Measurements from ENCODE around the gene ABCG1. TPM values are rescaled to one million over a fixed set of nuclear protein-coding genes. Genes with fewer than 3 reads are reported as not detected.

ABCG1 gene
- total RNA-seq, 2 experiments from 2014 or later, result 12.2 to 13.2 TPM

DNA sequence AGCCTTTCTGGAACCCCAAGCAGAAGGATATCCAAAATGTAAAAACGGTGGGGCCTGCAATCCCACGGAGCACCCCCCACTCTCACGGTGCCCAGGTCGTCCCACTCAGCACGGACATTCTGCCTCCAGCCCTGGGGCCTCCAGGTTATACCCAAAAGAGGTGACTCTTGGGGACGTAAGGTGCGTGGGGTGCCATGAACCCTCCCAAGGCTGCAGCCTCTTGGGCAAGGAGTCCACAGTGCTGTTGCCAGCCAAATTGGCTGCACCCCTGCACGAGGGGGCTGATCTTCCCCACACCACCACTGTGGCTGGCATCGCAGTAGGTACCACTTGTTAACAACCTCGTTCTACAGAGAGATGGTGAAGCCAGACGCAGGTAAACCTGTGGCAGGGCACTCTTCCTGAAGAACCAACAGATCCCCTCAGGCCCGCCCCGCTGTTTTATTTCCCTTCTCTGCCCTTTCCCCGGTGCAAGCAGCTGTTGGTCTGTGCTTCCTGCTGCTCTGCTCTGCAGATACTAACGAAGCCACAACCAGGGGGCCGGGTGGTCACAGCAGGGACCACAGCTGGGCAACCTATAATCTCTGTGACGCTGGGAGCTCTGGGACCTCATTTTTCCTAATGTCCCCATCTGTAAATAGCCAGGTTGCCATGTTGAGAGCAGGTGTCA lies 87.6 kb downstream of the ABCG1 start:
- no peak overlapping the region for H3K27ac Mint-ChIP-seq
- no peaks in the 10 kb centered on the region for H3K36me3 Mint-ChIP-seq
- H3K4me3 Mint-ChIP-seq, result no peak overlapping the region
- ATAC-seq (ENCODE audit: low read depth) (no peak), DNase-seq (no peak)
- POLR2A ChIA-PET, result no interaction called here
- peaks cover 6% of the 10 kb centered on the region for H3K27me3 Mint-ChIP-seq
- peaks cover 12% of the 10 kb centered on the region for H3K4me1 Mint-ChIP-seq
- no peaks in the 10 kb centered on the region for H3K9me3 Mint-ChIP-seq

DNA sequence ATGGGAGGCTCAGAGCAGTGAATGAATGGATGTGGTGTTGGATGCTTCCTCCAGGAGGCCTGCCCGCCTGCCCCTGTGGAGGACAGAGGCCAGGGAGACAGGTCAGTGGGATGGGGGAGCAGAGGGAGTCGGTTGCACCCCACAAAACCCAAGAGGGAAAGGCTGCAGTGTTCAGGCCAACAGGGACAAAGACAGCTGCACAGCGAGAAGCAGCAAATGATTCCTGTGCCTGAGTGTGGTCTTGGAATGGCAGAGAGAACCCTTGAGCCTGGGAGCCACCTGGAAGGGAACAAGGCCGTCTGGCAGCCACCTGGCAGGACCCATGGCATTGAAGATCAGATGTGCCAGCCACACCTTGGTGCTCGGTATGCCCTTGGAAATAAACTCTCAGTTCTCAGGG lies 88.2 kb downstream of the ABCG1 start:
- H3K4me1 Mint-ChIP-seq, result peaks cover 12% of the 10 kb centered on the region
- no peak overlapping the region for H3K27ac Mint-ChIP-seq
- POLR2A ChIA-PET, result no interaction called here
- no peak overlapping the region for H3K4me3 Mint-ChIP-seq
- DNase-seq (no peak), ATAC-seq (ENCODE audit: low read depth) (no peak)
- no peaks in the 10 kb centered on the region for H3K9me3 Mint-ChIP-seq
- no peaks in the 10 kb centered on the region for H3K36me3 Mint-ChIP-seq
- H3K27me3 Mint-ChIP-seq, result peaks cover 6% of the 10 kb centered on the region

GRCh38 chr21:42308161-42308913 lies 89.4 kb downstream of the ABCG1 start:
- no peaks in the 10 kb centered on the region for H3K36me3 Mint-ChIP-seq
- H3K9me3 Mint-ChIP-seq, result no peaks in the 10 kb centered on the region
- peaks cover 12% of the 10 kb centered on the region for H3K4me1 Mint-ChIP-seq
- H3K27me3 Mint-ChIP-seq, result peaks cover 6% of the 10 kb centered on the region
- H3K27ac Mint-ChIP-seq, result no peak overlapping the region
- no peak overlapping the region for H3K4me3 Mint-ChIP-seq
- no peak for DNase-seq
- POLR2A ChIA-PET, result no interaction called here
- ATAC-seq (ENCODE audit: low read depth), result no peak

DNA sequence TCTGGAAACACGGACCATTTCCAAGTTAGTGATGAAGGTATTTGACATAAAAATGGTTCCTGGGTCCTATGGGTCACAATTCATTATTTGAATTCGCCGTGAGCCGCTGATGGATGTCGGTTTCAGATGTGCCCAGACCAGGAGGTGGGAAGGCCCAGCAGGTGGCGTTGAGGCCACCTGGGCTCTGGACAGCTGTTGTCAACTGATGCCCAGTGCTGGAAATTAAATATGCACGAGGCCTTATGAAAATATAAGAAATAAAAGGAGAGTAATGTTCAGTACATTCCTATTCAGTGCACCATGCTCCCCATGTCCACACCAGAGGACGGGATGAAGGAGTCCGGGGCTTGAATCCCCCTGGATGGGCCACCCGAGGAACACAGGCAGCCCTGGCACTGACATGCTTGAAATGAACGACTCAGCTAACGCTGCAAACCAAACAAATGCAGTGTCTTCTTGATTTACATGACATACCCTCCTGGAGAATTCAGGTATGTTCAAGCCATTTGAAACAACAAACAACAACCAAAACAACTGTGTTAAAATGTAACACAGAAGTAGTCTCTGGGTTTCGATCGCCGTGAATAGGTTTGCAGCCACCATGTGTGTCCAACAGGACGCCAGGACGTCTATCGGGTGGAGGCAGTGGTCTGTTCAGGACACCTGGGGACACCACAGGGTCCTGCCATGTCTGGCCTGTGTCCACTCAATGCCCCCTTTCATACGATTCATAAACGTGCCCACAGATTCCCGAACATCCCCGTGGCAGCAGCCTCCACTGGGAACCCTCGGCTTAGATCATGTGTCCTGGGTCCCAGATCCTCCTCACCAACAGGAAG lies 90.2 kb downstream of the ABCG1 start:
- ATAC-seq (ENCODE audit: low read depth), result no peak
- POLR2A ChIA-PET, result interaction anchor here (0.7 to 1.3 kb wide), 2 partner anchors 123 to 164 kb away, joined by 3 read pairs; no protein-coding TSS in a partner anchor
- DNase-seq, result no peak
- H3K27ac Mint-ChIP-seq, result no peak overlapping the region
- H3K4me3 Mint-ChIP-seq, result no peak overlapping the region
- peaks cover 6% of the 10 kb centered on the region for H3K27me3 Mint-ChIP-seq
- no peaks in the 10 kb centered on the region for H3K36me3 Mint-ChIP-seq
- peaks cover 12% of the 10 kb centered on the region for H3K4me1 Mint-ChIP-seq
- no peaks in the 10 kb centered on the region for H3K9me3 Mint-ChIP-seq

DNA sequence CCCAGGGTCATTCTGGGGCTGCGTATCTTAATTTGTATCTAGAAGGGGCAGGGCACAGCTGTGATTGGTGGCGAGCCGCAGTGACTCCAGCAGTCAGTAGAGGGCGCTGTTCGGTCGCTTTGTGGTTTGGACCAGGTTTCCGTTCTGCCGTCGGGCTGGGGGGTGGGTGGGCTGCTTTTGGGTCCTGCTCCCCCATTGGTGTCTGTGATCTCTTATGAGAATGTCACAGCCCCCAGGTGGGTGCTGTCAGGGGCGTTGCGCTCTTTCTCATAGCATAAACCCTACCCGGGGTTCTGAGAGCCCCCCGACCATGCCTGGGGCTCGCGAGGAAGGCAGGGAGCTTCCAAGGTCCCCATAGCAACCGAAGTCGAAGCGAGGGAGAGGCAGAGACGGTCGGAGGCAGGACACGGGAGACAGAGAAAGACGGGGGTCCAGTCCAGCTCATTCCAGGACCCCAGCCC lies 90.8 kb downstream of the ABCG1 start:
- no peak overlapping the region for H3K27ac Mint-ChIP-seq
- no peaks in the 10 kb centered on the region for H3K9me3 Mint-ChIP-seq
- H3K4me1 Mint-ChIP-seq, result peaks cover 12% of the 10 kb centered on the region
- ATAC-seq (ENCODE audit: low read depth) (peak; percentile 65), DNase-seq (peak; percentile 82)
- peaks cover 6% of the 10 kb centered on the region for H3K27me3 Mint-ChIP-seq
- POLR2A ChIA-PET, result interaction anchor here (0.7 to 1.3 kb wide), 2 partner anchors 123 to 164 kb away, joined by 3 read pairs; no protein-coding TSS in a partner anchor
- H3K4me3 Mint-ChIP-seq, result no peak overlapping the region
- no peaks in the 10 kb centered on the region for H3K36me3 Mint-ChIP-seq

DNA sequence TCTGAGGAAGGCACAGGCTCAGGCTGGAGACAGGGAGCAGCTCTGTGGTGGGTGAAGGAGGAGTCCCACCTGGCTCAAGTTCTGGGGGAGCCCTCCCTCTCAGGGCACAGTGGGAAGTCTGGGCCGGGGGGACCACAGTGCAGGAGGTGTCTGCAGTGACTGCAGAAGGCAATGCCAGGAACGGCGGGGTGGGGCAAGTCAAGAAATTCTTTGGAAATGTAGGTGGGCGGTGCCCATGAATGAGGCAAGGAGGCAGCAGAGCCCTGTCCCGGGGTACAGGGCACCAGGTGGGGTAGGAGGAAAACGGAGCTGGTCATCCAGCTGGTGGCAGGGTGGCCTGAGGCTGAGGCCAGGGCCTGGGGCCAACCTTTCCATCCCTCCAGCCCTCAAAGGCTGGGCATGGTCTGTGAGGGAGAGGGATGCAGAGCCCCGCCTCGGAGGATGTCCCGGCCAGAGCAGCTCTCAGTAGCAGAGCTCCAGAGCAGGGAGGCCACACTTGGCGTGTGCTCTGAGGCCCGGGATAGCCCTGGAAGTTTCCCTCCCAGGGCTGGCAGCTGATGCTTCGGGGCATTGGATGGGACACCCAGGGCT lies 91.6 kb downstream of the ABCG1 start:
- Mint-ChIP-seq H3K4me1 (peaks cover 9% of the 10 kb centered on the region), H3K27me3 (peaks cover 6% of the 10 kb centered on the region), H3K9me3 (no peaks in the 10 kb centered on the region), H3K36me3 (no peaks in the 10 kb centered on the region), H3K27ac (no peak overlapping the region), H3K4me3 (no peak overlapping the region)
- DNase-seq, result no peak
- POLR2A ChIA-PET, result interaction anchor here (1.0 to 1.3 kb wide), 2 partner anchors 41 to 165 kb away, joined by 3 read pairs; no protein-coding TSS in a partner anchor
- no peak for ATAC-seq (ENCODE audit: low read depth)

GRCh38 chr21:42311160-42311559 lies 92.2 kb downstream of the ABCG1 start:
- DNase-seq (no peak), ATAC-seq (ENCODE audit: low read depth) (no peak)
- H3K9me3 Mint-ChIP-seq, result no peaks in the 10 kb centered on the region
- H3K4me1 Mint-ChIP-seq, result peaks cover 9% of the 10 kb centered on the region
- POLR2A ChIA-PET, result interaction anchor here (0.6 to 1.0 kb wide), 2 partner anchors 42 to 570 kb away, joined by 3 to 5 read pairs; no protein-coding TSS in a partner anchor
- no peak overlapping the region for H3K27ac Mint-ChIP-seq
- H3K27me3 Mint-ChIP-seq, result peaks cover 6% of the 10 kb centered on the region
- no peaks in the 10 kb centered on the region for H3K36me3 Mint-ChIP-seq
- no peak overlapping the region for H3K4me3 Mint-ChIP-seq

- H3K4me1 Mint-ChIP-seq, result peaks cover 4% of the 10 kb centered on the region
- ATAC-seq (ENCODE audit: low read depth) (no peak), DNase-seq (no peak)
- H3K27me3 Mint-ChIP-seq, result peaks cover under 1% of the 10 kb centered on the region
- H3K36me3 Mint-ChIP-seq, result no peaks in the 10 kb centered on the region
- no peaks in the 10 kb centered on the region for H3K9me3 Mint-ChIP-seq
- POLR2A ChIA-PET, result no interaction called here
- H3K4me3 Mint-ChIP-seq, result no peak overlapping the region
- H3K27ac Mint-ChIP-seq, result no peak overlapping the region
Observed at GRCh38 chr21:42311816-42312625, 93.1 kb downstream of the ABCG1 start.

DNA sequence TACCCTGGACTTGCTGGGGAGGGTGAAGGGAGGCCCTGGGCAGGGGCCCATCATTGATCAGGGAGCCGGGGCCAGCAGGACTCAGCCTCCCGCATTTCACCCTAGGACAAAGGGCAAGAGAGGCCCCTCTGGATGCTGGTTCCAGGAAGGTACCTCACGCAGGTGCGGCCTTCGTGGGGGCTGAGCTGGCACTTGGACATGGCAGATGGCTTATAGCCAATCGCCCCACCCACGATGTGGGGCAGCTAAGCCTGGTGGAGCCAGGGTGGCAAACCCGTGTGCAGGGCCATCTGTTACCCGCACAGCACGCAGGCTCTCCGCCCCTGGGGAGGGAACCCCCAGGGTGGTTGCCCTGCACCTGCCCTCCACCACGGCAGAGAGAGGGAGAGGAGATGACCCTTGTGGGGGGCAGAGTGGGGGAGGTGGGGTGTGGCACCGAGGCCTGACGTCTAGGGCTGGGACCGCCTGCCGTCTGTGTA lies 93.7 kb downstream of the ABCG1 start:
- POLR2A ChIA-PET, result no interaction called here
- H3K9me3 Mint-ChIP-seq, result no peaks in the 10 kb centered on the region
- H3K27ac Mint-ChIP-seq, result no peak overlapping the region
- DNase-seq (no peak), ATAC-seq (ENCODE audit: low read depth) (no peak)
- no peaks in the 10 kb centered on the region for H3K27me3 Mint-ChIP-seq
- peaks cover 3% of the 10 kb centered on the region for H3K4me1 Mint-ChIP-seq
- no peaks in the 10 kb centered on the region for H3K36me3 Mint-ChIP-seq
- H3K4me3 Mint-ChIP-seq, result no peak overlapping the region

GRCh38 chr21:42313501-42313969 lies 94.6 kb downstream of the ABCG1 start:
- no peaks in the 10 kb centered on the region for H3K9me3 Mint-ChIP-seq
- POLR2A ChIA-PET, result no interaction called here
- H3K36me3 Mint-ChIP-seq, result no peaks in the 10 kb centered on the region
- peaks cover 3% of the 10 kb centered on the region for H3K4me1 Mint-ChIP-seq
- DNase-seq, result no peak
- no peak overlapping the region for H3K27ac Mint-ChIP-seq
- no peak for ATAC-seq (ENCODE audit: low read depth)
- H3K4me3 Mint-ChIP-seq, result no peak overlapping the region
- H3K27me3 Mint-ChIP-seq, result no peaks in the 10 kb centered on the region

- no peak overlapping the region for H3K27ac Mint-ChIP-seq
- no peak for DNase-seq
- peaks cover 2% of the 10 kb centered on the region for H3K4me1 Mint-ChIP-seq
- H3K9me3 Mint-ChIP-seq, result no peaks in the 10 kb centered on the region
- H3K36me3 Mint-ChIP-seq, result no peaks in the 10 kb centered on the region
- ATAC-seq (ENCODE audit: low read depth), result no peak
- H3K27me3 Mint-ChIP-seq, result no peaks in the 10 kb centered on the region
- POLR2A ChIA-PET, result no interaction called here
- H3K4me3 Mint-ChIP-seq, result no peak overlapping the region
Observed at GRCh38 chr21:42314616-42315295, 95.8 kb downstream of the ABCG1 start.
